ENCODE measurements around the gene MTMR3.

The MTMR3 gene

DNA sequence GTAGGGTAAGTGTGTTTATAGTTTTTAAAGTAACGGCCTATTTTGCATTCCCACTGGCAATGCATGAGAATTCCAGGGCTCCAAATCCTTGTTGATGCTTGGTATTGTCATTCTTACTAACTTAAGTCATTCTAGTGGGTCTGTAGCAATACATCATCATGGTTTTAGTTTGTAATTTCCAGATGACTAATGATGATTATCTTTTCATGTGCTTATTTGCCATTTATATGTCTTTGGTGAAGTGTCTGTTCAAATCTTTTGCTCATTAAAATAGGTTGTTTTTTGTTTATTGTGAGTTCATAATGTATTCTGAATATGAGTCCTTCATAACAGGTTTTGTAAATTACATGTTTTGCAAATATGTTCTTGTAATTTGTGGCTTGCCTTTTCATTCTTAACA is 31.2 kb downstream of the MTMR3 start:
- peak; percentile 6 for DNase-seq (ENCODE audit: insufficient read length, low spot score)
- no peak for FAIRE-seq

GRCh38 chr22:29914991-29915533 is 32.1 kb downstream of the MTMR3 start:
- FAIRE-seq: no peak
- DNase-seq (ENCODE audit: insufficient read length, low spot score): no peak

DNA sequence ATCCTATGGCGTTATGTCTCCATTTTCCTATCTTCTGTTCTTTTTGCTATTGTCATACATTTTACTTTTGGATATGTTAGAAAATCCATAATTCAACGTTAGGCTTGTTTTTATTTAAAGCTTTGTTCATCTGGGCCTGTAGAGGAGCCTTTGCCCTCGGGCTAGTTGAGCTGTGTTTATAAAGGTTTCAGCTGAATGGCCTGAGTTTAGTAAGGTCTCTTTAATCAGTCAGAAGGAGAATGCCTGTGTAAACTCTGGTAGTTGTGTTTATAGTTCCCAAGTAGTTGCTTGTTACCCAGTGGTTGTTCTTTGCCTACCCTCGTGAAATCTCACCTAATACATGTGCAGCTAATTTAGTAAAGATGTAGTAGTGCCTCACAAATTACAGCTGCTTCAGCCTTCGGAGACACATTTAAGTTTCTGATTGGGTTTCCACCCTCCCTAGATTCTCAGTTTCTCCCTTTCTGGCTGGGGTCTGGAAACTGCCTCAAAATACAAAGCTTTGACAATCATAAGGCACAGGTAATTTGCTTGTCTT is 33.1 kb downstream of the MTMR3 start:
- no peak for DNase-seq (ENCODE audit: insufficient read length, low spot score)
- FAIRE-seq: no peak

GRCh38 chr22:29917052-29917902 is 34.3 kb downstream of the MTMR3 start:
- DNase-seq (ENCODE audit: insufficient read length, low spot score): no peak
- FAIRE-seq: no peak

- FAIRE-seq: no peak
- DNase-seq (ENCODE audit: insufficient read length, low spot score): no peak
These were observed 42.4 kb downstream of the MTMR3 start for GRCh38 chr22:29925402-29925801.

DNA sequence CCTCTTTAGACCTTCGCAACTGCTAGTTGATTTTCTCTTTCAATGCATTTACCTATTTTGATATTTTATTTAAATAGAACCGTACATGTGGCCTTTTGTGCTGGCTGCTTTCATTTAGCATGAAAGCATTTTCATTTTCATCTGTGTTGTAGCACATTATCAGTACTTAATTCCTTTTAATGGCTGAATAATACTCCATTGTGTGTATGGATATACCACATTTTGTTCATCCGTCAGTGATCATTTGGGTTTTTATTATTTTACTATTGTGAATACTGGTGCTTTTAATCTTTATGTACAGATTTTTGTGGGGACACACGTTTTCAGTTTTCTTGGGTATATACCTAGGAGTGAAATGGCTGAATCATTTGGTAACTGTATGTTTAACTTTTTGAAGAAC is 43.1 kb downstream of the MTMR3 start:
- no peak for FAIRE-seq
- DNase-seq (ENCODE audit: insufficient read length, low spot score): no peak

- DNase-seq (ENCODE audit: insufficient read length, low spot score): no peak
- no peak for FAIRE-seq
These were observed 49.2 kb downstream of the MTMR3 start for GRCh38 chr22:29932136-29932535.

DNA sequence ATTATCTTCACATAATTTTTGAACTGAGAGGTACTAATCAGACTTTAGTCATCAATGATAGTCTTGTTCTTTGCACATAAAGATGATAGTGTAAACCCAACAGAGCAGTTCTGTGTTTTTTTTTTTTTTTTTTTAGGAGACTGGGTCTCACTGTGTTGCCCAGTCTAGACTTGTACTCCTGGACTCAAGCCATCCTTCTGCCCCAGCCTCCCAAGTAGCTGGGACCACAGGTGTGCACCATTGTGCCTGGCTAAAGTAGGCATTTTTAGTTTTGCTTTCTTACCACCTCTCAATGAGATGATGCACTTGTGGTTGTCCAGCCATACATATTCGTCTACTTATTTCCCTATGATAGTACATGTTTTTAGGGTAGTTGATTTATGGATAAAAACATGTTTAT is 50.6 kb downstream of the MTMR3 start:
- DNase-seq (ENCODE audit: insufficient read length, low spot score) (no peak), FAIRE-seq (no peak)

- FAIRE-seq: no peak
These were observed 51.6 kb downstream of the MTMR3 start for GRCh38 chr22:29934596-29934995.

GRCh38 chr22:29936186-29936585 is 53.2 kb downstream of the MTMR3 start:
- no peak for FAIRE-seq

More at GRCh38 chr22:29934596-29934995, 51.6 kb downstream of the MTMR3 start:
- no peak for DNase-seq (ENCODE audit: insufficient read length, low spot score)

GRCh38 chr22:29937940-29938693 is 55.1 kb downstream of the MTMR3 start:
- FAIRE-seq: no peak
- no peak for DNase-seq (ENCODE audit: insufficient read length, low spot score)

More at GRCh38 chr22:29936186-29936585, 53.2 kb downstream of the MTMR3 start:
- no peak for DNase-seq (ENCODE audit: insufficient read length, low spot score)

DNA sequence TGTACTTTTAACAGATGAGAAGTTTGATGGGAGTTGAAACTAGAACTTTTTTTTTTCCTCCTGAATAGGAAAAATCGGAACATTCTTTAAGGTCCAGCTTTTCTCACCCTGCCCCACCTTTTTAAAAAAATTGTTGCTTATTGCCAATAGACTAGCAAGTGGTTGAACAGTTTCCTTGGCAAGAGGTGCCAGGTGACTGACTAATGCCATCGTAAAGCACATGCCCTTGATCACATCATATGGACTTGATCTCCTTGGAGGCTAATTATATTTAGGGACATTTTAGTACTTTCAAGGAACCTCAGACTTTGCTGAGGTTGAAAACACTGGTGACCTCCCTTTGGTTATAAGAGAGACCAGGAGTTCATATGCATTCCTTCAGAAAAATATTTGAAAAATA is 57.6 kb downstream of the MTMR3 start:
- FAIRE-seq: no peak
- DNase-seq (ENCODE audit: insufficient read length, low spot score): no peak

DNA sequence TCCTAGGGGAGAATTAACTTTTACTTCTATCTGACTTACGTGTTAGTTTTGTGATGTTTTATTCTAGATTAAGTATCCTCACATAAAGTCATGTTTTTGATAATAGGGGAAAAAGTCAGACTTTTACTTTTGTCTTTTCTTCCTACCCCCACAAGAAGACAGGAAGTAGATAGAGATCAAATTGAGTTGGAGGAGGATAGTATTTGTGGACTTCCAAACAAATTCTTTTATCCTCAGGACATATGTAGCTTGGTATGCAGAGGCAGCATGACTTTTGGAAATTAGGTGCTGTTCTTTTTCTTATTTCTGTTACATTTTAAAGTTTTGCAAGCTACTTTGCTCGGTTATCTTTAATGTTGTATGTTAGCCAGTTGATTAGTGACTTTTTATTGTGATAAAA is 61.4 kb downstream of the MTMR3 start:
- FAIRE-seq: no peak
- DNase-seq (ENCODE audit: insufficient read length, low spot score): no peak

DNA sequence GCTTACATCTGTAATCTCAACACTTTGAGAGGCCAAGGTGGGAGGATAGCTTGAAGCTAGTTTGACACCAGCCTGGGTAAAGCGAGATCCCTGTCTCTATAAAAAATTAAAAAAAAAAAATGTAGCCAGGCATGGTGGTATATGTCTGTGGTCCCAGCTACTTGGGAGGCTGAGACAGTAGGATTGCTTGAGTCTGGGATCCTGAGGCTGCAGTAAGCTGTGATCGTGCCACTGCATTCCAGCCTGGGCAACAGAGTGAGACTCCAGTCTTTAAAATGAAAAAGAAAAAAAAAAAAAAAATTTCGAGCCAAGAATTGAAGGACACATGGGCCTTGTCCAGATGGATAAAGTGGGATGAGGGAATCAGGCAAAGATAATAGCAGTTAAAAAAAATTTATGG is 62.5 kb downstream of the MTMR3 start:
- no peak for DNase-seq (ENCODE audit: insufficient read length, low spot score)
- FAIRE-seq: no peak

DNA sequence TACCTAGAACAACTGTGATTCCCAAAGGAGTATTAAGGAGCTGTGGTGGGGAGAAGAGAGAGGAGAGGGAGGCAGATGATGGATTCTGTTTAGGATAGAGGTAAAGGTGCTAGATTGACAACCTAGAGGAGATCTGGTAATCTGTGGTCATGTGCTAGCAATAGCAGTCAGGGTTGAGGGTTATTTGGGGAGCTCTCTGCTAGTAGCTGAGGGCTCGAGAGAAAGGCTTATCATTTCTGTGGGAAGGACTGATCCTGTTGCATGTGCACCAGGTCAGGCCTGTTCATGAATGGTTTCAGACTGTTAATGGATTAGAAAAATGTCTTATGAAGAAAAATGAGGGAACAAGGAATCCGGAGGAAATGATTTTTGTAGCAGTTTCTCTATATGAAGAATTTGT is 63.2 kb downstream of the MTMR3 start:
- DNase-seq (ENCODE audit: insufficient read length, low spot score): no peak
- FAIRE-seq: no peak

DNA sequence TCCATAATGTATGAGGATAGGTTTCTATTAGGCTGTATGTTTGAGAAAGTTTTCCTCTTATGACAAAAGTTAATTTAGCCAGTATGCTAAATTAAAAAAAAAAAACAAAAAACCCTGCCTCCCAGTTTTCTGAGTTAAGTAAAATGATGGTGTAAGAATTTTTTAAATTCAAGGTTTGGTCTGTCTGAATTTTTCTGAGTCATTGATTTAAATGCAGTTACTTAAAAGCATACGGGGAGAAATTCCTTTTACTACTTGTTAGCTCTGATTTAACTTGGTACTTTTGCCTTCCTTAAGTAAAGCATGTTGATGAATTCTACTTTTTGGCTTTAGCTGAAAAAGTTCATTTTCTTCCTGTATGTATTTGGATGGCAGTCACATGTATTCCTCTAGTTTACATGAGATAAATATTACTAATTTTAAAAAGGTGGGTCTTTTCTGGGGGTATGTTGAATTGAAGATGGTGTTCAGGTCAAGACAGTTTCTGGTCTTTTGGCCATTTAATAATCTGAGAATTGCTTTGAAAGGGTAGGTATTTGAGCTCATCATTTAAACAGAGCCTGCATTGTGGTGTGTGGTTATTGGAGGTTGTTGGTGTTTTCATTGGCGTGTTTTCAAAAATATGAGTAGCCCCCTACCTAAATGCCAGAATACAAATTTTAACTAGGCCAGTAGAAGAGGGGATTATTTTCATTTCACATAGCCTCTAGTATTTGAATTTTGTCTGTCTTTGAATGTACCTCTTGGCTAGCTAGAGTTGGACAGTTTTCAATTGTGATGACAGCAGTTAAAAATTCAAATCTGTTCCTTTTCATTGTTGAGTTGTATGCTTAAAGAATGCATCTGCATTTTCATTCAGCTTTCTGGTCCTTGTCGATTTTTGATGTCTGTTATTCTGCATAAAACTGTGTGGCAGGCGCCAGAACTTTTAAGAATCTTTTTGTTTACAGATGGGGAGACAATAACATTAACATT is 64.7 kb downstream of the MTMR3 start:
- no peak for DNase-seq (ENCODE audit: insufficient read length, low spot score)
- no peak for FAIRE-seq

GRCh38 chr22:29948385-29948769 is 65.4 kb downstream of the MTMR3 start:
- FAIRE-seq: no peak

DNA sequence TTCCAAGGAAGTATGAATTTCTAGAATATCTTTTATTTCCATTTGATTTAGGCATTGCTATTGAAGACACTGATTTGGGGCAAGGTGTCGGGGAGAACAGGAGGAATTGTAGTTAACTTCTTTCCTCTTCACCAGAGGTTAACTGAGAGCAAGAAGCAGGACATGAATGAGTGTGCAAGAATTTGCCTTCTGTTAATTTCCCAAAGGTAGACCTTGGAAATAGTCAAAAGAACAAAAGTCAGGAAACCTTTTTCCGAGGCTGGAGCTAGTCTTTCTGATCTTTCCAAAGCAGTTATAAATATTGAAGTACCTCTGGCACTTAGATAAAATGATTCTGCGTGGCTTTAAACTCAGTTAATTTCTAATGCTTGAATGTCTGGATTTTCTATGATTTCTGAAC is 66.9 kb downstream of the MTMR3 start:
- no peak for FAIRE-seq

More at GRCh38 chr22:29948385-29948769, 65.4 kb downstream of the MTMR3 start:
- no peak for DNase-seq (ENCODE audit: insufficient read length, low spot score)

GRCh38 chr22:29951791-29952413 is 68.9 kb downstream of the MTMR3 start:
- no peak for FAIRE-seq
- DNase-seq (ENCODE audit: insufficient read length, low spot score): no peak

More for the DNA sequence above, 66.9 kb downstream of the MTMR3 start:
- DNase-seq (ENCODE audit: insufficient read length, low spot score): no peak

Data from HTR-8/SVneo (cell line).